Left lung (tissue), 10 donors: ENCODE data around the gene DST. TPM values are rescaled to one million over a fixed set of nuclear protein-coding genes. Genes with fewer than 3 reads are reported as not detected.
A peak's percentile ranks its signal among the peaks of the same experiment; 100 is the strongest.

Experiments used
- ATAC-seq: fragments of 200-7000 bp; cut with Tn5 transposase; one replicate; pipeline ENCODE4 v1.9.1; 2020; ENCODE audit warnings: moderate library complexity
- DNase-seq, 4 donors: peaks; one replicate each; pipeline ENCODE4 v3.0.0-alpha.2; 2013 to 2020
- H3K27ac ChIP-seq, 2 donors: fragments of 200-600 bp; sonication (generic) in 1 of 2; one replicate each; pipeline versions ENCODE4 v1.5.0 to v1.8.0; 2020 to 2021
- H3K27me3 ChIP-seq, 2 donors: fragments of 200-600 bp; sonication (generic) in 1 of 2; one replicate each; pipeline versions ENCODE4 v1.5.0 to v1.8.0; 2020 to 2021
- H3K36me3 ChIP-seq, 2 donors: fragments of 200-600 bp; sonication (generic) in 1 of 2; one replicate each; pipeline versions ENCODE4 v1.5.0 to v1.8.0; 2020 to 2021
- H3K4me1 ChIP-seq, 2 donors: fragments of 200-600 bp; one replicate each; pipeline ENCODE4 v1.8.0; 2021
- H3K4me3 ChIP-seq, 2 donors: fragments of 200-600 bp; sonication (generic) in 1 of 2; one replicate each; pipeline versions ENCODE4 v1.5.0 to v1.8.0; 2020 to 2021; ENCODE audit warnings: mild to moderate bottlenecking in 1 of 2
- H3K9me3 ChIP-seq, 2 donors: fragments of 200-600 bp; sonication (generic) in 1 of 2; one replicate each; pipeline versions ENCODE4 v1.5.0 to v1.8.0; 2020 to 2021
- CTCF ChIP-seq, 2 donors: fragments of 200-600 bp; sonication (generic) in 1 of 2; IDR thresholded peaks; one replicate each; pipeline versions ENCODE4 v1.5.0 to v1.8.0; 2021; ENCODE audit warnings: antibody characterized with exemption in 2 of 2
- intact Hi-C, 2 donors: fragments of 100-400 bp; cut with DNase I; formaldehyde crosslinking; loops; one replicate each; pipeline versions ENCODE4 v1.11.2 to v1.14.2; 2022
- polyA plus RNA-seq, 6 donors: library from polyadenylated mRNA; unstranded; fragments of 120-200 nt; gene quantifications; one replicate each; pipeline ENCODE4 v1.2.1, GENCODE V29; 2013; ENCODE audit not compliant: insufficient read length in 6 of 6
- total RNA-seq, 2 donors: library from RNA; stranded (reverse); fragmentation: NEBNext Ultra II Directional; extraction: Animal tissue kit (Norgen Biotek cat#: 25700); gene quantifications; one replicate each; pipeline ENCODE4 v1.2.1, GENCODE V29; 2021
- donor health status: DM: no; HTN: yes; CAD: no.
- donor health status: DM: no; HTN: no; CAD: no.

Gene DST
- total and polyA plus RNA-seq, 8 donors = 290 to 636 (median 504) TPM

DNA sequence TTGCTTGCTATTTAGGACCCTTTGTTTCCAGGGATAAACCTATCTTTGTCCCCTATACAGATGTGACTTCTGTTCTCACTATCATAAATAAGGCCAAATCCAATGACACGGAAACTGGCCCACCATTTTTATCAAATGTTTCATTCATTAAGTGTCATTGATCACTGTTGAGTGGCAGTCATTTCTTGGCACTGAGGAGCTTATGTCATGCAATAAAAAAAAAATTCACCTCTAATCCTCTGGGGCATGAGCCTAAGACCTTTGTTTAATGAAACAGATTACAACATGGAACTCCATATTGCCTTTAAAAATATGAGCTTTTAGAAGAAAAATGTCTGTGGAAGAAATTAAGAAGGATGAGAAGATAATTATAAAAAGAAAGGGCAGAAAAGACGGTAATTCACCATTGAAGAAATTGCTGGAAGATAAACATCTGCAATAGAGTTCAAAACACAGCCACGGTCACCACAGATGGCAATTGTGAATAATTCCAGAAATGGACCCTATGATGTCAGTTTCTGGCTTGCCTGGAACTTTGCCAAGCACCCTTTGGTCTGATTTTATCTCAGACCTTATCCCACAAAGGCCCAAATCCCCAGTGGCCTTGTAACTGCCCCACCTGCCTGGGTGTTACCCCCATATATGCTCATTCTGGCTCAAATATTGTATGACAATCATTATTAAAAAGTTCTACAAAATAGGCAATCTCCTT, 91.1 kb downstream of the DST start:
- Histone ChIP-seq H3K9me3 (no peaks in the 10 kb centered on the region), H3K27me3 (no peaks in the 10 kb centered on the region), H3K4me1 (peaks cover 0 to 13% of the 10 kb centered on the region in 2 donors), H3K4me3 (no peak overlapping the region), H3K27ac (peak overlapping the region in 1 of 2 donors; percentile 10), H3K36me3 (peaks cover 0 to 10% of the 10 kb centered on the region in 2 donors)
- intact Hi-C loops = no loop called here
- ATAC-seq = no peak
- DNase-seq = no peak
- TF ChIP-seq CTCF (IDR thresholded peaks at IDR 0.05) = no peak

DNA sequence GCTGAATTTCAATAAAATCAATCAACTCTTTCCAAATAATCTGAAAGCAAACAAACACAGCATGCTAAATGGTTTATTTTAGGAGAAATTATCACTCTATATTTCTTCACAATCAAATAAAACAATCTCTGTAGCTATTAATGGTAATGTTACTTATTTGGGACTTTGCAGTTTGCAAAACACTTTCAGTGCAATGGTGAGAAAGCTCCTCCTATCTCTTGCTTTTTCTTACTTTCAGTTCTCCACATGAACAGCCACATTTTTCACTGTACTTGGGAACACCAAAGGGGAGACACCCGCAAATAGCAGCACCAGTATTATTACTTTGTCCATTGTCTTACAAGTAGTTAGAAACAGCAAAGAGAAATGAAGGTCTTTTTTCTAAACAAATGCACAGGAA, 92.4 kb downstream of the DST start:
- peak overlapping the region; percentile 8 to 10 for H3K27ac ChIP-seq
- no peak for TF ChIP-seq CTCF (IDR thresholded peaks at IDR 0.05)
- H3K9me3 ChIP-seq = no peaks in the 10 kb centered on the region
- H3K4me3 ChIP-seq = no peak overlapping the region
- H3K27me3 ChIP-seq = no peaks in the 10 kb centered on the region
- H3K4me1 ChIP-seq = peaks cover 0 to 13% of the 10 kb centered on the region in 2 donors
- intact Hi-C loops = no loop called here
- no peak for ATAC-seq
- peaks cover 0 to 10% of the 10 kb centered on the region in 2 donors for H3K36me3 ChIP-seq
- DNase-seq = no peak

- Histone ChIP-seq H3K27me3 (no peaks in the 10 kb centered on the region), H3K4me3 (no peak overlapping the region), H3K36me3 (no peaks in the 10 kb centered on the region), H3K27ac (no peak overlapping the region), H3K4me1 (peaks cover 0 to 13% of the 10 kb centered on the region in 2 donors), H3K9me3 (no peaks in the 10 kb centered on the region)
- peak in 1 of 2 donors; percentile 26 for TF ChIP-seq CTCF (IDR thresholded peaks at IDR 0.05)
- DNase-seq = no peak
- peak; percentile 35 for ATAC-seq
- intact Hi-C loops = no loop called here
Observed at GRCh38 chr6:56549014-56549413, 93.7 kb downstream of the DST start.

GRCh38 chr6:56547687-56548086, 95.0 kb downstream of the DST start:
- no peak overlapping the region for H3K4me3 ChIP-seq
- H3K27ac ChIP-seq = no peak overlapping the region
- H3K27me3 ChIP-seq = no peaks in the 10 kb centered on the region
- no peak for ATAC-seq
- H3K36me3 ChIP-seq = no peaks in the 10 kb centered on the region
- intact Hi-C loops = no loop called here
- no peaks in the 10 kb centered on the region for H3K9me3 ChIP-seq
- no peak for TF ChIP-seq CTCF (IDR thresholded peaks at IDR 0.05)
- no peak for DNase-seq
- peaks cover 0 to 13% of the 10 kb centered on the region in 2 donors for H3K4me1 ChIP-seq

- H3K27ac ChIP-seq = peak overlapping the region; percentile 85 to 97
- DNase-seq (peak; percentile 93 to 98 (median 95)), ATAC-seq (peak; percentile 95)
- H3K36me3 ChIP-seq = no peaks in the 10 kb centered on the region
- no peaks in the 10 kb centered on the region for H3K27me3 ChIP-seq
- no peak for TF ChIP-seq CTCF (IDR thresholded peaks at IDR 0.05)
- intact Hi-C loops = no loop called here
- H3K9me3 ChIP-seq = no peaks in the 10 kb centered on the region
- peaks cover 9 to 25% of the 10 kb centered on the region in 2 donors for H3K4me1 ChIP-seq
- H3K4me3 ChIP-seq = peak overlapping the region; percentile 40 to 44
Observed at GRCh38 chr6:56542364-56543331, 100.0 kb downstream of the DST start.
